Spleen (tissue), 11 donors: Measurements from ENCODE around the gene SGPL1. TPM values are rescaled to one million over a fixed set of nuclear protein-coding genes. Genes with fewer than 3 reads are reported as not detected.

Source experiments
- DNase-seq: peaks from one replicate; pipeline ENCODE4 v3.0.0-alpha.2; 2020
- H3K27ac ChIP-seq, 8 donors: fragments of 200-600 bp; sonication (generic) in 7 of 8; 1 replicate in 4 of 8; 2 replicates in 4 of 8; pipeline versions ENCODE4 v1.5.0 to v1.8.0; 2016 to 2021; ENCODE audit warnings: inconsistent platforms in 4 of 8, mild to moderate bottlenecking in 4 of 8, moderate library complexity in 1 of 8
- H3K27me3 ChIP-seq, 7 donors: fragments of 200-600 bp; sonication (generic) in 6 of 7; replicated peaks in 1 of 7; 1 replicate in 4 of 7; 2 replicates in 3 of 7; pipeline versions ENCODE4 v1.5.0 to v1.8.0; 2016 to 2021; ENCODE audit warnings: inconsistent platforms in 3 of 7, mild to moderate bottlenecking in 1 of 7
- H3K36me3 ChIP-seq, 6 donors: fragments of 200-600 bp; sonication (generic) in 5 of 6; 1 replicate in 4 of 6; 2 replicates in 2 of 6; pipeline versions ENCODE4 v1.5.0 to v1.8.0; 2016 to 2021; ENCODE audit warnings: inconsistent platforms in 2 of 6
- H3K4me1 ChIP-seq, 6 donors: fragments of 200-600 bp; sonication (generic) in 5 of 6; 1 replicate in 3 of 6; 2 replicates in 3 of 6; pipeline versions ENCODE4 v1.5.0 to v1.8.0; 2016 to 2021; ENCODE audit warnings: inconsistent platforms in 3 of 6
- H3K4me3 ChIP-seq, 8 donors: fragments of 200-600 bp; sonication (generic) in 7 of 8; 1 replicate in 4 of 8; 2 replicates in 4 of 8; pipeline versions ENCODE4 v1.5.0 to v1.8.0; 2016 to 2021; ENCODE audit warnings: inconsistent platforms in 4 of 8, mild to moderate bottlenecking in 4 of 8, moderate library complexity in 2 of 8
- H3K9me3 ChIP-seq, 8 donors: fragments of 200-600 bp; sonication (generic) in 7 of 8; 1 replicate in 4 of 8; 2 replicates in 4 of 8; pipeline versions ENCODE4 v1.5.0 to v1.8.0; 2016 to 2021; ENCODE audit warnings: inconsistent platforms in 4 of 8
- CTCF ChIP-seq, 11 experiments: fragments of 200-600 bp in 7 of 11; fragments of 450-650 bp in 4 of 11; sonication (generic) in 4 of 11; IDR thresholded peaks in 8 of 11; conservative IDR thresholded peaks in 3 of 11; 1 replicate in 7 of 11; 2 replicates in 4 of 11; pipeline versions ENCODE4 v1.4.0 to v1.8.0; 2016 to 2021; ENCODE audit warnings: antibody characterized with exemption in 11 of 11, inconsistent platforms in 4 of 11, mild to moderate bottlenecking in 1 of 11
- POLR2A ChIP-seq, 3 donors: fragments of 450-650 bp; IDR thresholded peaks; one replicate each; pipeline ENCODE4 v1.5.1; 2017; ENCODE audit warnings: antibody characterized with exemption in 3 of 3, mild to moderate bottlenecking in 1 of 3
- POLR2AphosphoS5 ChIP-seq, 3 donors: sonication (generic); formaldehyde crosslinking; IDR thresholded peaks; one replicate each; pipeline ENCODE4 v1.5.1; 2017; ENCODE audit warnings: antibody characterized with exemption in 3 of 3
- WGBS, 5 donors: extraction: QIAGEN DNeasy Blood & Tissue Kit in 3 of 5; methylation state at CpG; one replicate each; pipeline versions ENCODE4 v1.1.5 to v1.1.7; 2013 to 2018; 5-methylcytosine and 5-hydroxymethylcytosine counted together
- intact Hi-C: fragments of 100-400 bp; cut with DNase I; formaldehyde crosslinking; loops from one replicate; pipeline ENCODE4 v1.15.0; 2023; ENCODE audit warnings: low total_unique reads
- polyA plus RNA-seq, 3 donors: library from polyadenylated mRNA; stranded (reverse); fragments of 200-250 nt; gene quantifications; one replicate each; pipeline ENCODE4 v1.2.1, GENCODE V29; 2013
- total RNA-seq, 7 donors: library from RNA; depleted of rRNA in 3 of 7; stranded (reverse); fragments of >200 nt in 3 of 7; fragmentation: NEBNext Ultra II Directional in 4 of 7; extraction: Animal tissue kit (Norgen Biotek cat#: 25700) in 4 of 7; gene quantifications; one replicate each; pipeline versions ENCODE4 v1.1.0 to v1.2.1, GENCODE V29; 2016 to 2021
- donor health status: healthy with polysubstance abuse.
- donor health status: DM: no; HTN: no; CAD: no; lungs with moderate emphysema.
- donor health status: DM: no; HTN: no; CAD: no.
- donor health status: Bipolar disorder and iron deficiency.
- donor health status: healthy.
- donor health status: DM: no; HTN: no; CAD: no.
- donor health status: DM: yes; HTN: yes; CAD: no.

Gene SGPL1
- total and polyA plus RNA-seq, 10 donors = 6.8 to 75.1 (median 60.7) TPM

GRCh38 chr10:70889291-70889690, 73.5 kb downstream of the SGPL1 start:
- no peak overlapping the region for H3K4me3 ChIP-seq
- no peaks in the 10 kb centered on the region for H3K27me3 ChIP-seq
- H3K27ac ChIP-seq = no peak overlapping the region
- H3K36me3 ChIP-seq = peaks cover 0 to 17% (median 7%) of the 10 kb centered on the region in 6 donors
- peaks cover 9 to 32% (median 20%) of the 10 kb centered on the region in 6 donors for H3K4me1 ChIP-seq
- no peak for DNase-seq
- intact Hi-C loops = loop anchor here (10.0 kb wide), 1 partner anchor 424 kb away; no protein-coding TSS in a partner anchor
- no peaks in the 10 kb centered on the region for H3K9me3 ChIP-seq
- no peak for TF ChIP-seq POLR2AphosphoS5 (IDR thresholded peaks at IDR 0.05)
- TF ChIP-seq CTCF (IDR thresholded peaks at IDR 0.05 in 8 of 11, conservative IDR thresholded peaks at IDR 0.05 in 3 of 11) = no peak
- TF ChIP-seq POLR2A (IDR thresholded peaks at IDR 0.05) = no peak
- 91 to 99% (median 95%) methylated on average over 3 of the region's 3 CpGs for WGBS, 5 donors

- H3K9me3 ChIP-seq = no peaks in the 10 kb centered on the region
- 73 to 87% (median 83%) methylated on average over 6 to 7 of the region's 7 CpGs for WGBS, 5 donors
- no peak for DNase-seq
- intact Hi-C loops = no loop called here
- H3K27me3 ChIP-seq = no peaks in the 10 kb centered on the region
- TF ChIP-seq POLR2A (IDR thresholded peaks at IDR 0.05) (no peak), POLR2AphosphoS5 (IDR thresholded peaks at IDR 0.05) (no peak), CTCF (IDR thresholded peaks at IDR 0.05 in 8 of 11, conservative IDR thresholded peaks at IDR 0.05 in 3 of 11) (no peak)
- H3K4me1 ChIP-seq = peaks cover 9 to 32% (median 20%) of the 10 kb centered on the region in 6 donors
- H3K27ac ChIP-seq = no peak overlapping the region
- H3K36me3 ChIP-seq = no peaks in the 10 kb centered on the region
- no peak overlapping the region for H3K4me3 ChIP-seq
Observed at GRCh38 chr10:70890917-70891431, 75.2 kb downstream of the SGPL1 start.

GRCh38 chr10:70891627-70892026, 75.9 kb downstream of the SGPL1 start:
- H3K36me3 ChIP-seq = no peaks in the 10 kb centered on the region
- no peak overlapping the region for H3K27ac ChIP-seq
- no peak overlapping the region for H3K4me3 ChIP-seq
- intact Hi-C loops = no loop called here
- WGBS, 5 donors = 78 to 90% (median 86%) methylated on average over 1 of the region's 1 CpG
- no peak for DNase-seq
- H3K9me3 ChIP-seq = no peaks in the 10 kb centered on the region
- no peaks in the 10 kb centered on the region for H3K27me3 ChIP-seq
- H3K4me1 ChIP-seq = peaks cover 9 to 26% (median 18%) of the 10 kb centered on the region in 6 donors
- TF ChIP-seq POLR2AphosphoS5 (IDR thresholded peaks at IDR 0.05) = no peak

- TF ChIP-seq POLR2A (IDR thresholded peaks at IDR 0.05) (no peak), CTCF (IDR thresholded peaks at IDR 0.05 in 8 of 11, conservative IDR thresholded peaks at IDR 0.05 in 3 of 11) (no peak), POLR2AphosphoS5 (IDR thresholded peaks at IDR 0.05) (no peak)
- no peaks in the 10 kb centered on the region for H3K36me3 ChIP-seq
- no peak for DNase-seq
- H3K27ac ChIP-seq = no peak overlapping the region
- 88 to 95% (median 89%) methylated on average over 4 of the region's 4 CpGs for WGBS, 5 donors
- no peaks in the 10 kb centered on the region for H3K27me3 ChIP-seq
- H3K4me3 ChIP-seq = no peak overlapping the region
- no peaks in the 10 kb centered on the region for H3K9me3 ChIP-seq
- intact Hi-C loops = no loop called here
- peaks cover 6 to 16% (median 10%) of the 10 kb centered on the region in 6 donors for H3K4me1 ChIP-seq
Observed at GRCh38 chr10:70892631-70893030, 76.9 kb downstream of the SGPL1 start.
